HG03060 (cell line): ENCODE results near the gene MST1.

Experiments used
- ATAC-seq: cut with Tn5 transposase; IDR thresholded peaks from one replicate; pipeline ENCODE4 v1.9.1; 2021; ENCODE audit warnings: low read depth, moderate number of reproducible peaks; ENCODE audit not compliant: unreplicated experiment

The MST1 gene

GRCh38 chr3:49689046-49689907, at the start of gene MST1, which contains the start of gene RNF123:
TSS of gene MST1 (minus strand) at chr3:49689474. CDS start at chr3:49688691, 783 bp downstream.
TSS of gene RNF123 (plus strand) at chr3:49689557. CDS start at chr3:49691166, 1,609 bp downstream.
- no peak for ATAC-seq

- ATAC-seq = no peak
Observed at GRCh38 chr3:49738067-49738713, 48.9 kb upstream of the MST1 start.

- no peak for ATAC-seq
Observed at GRCh38 chr3:49734752-49735151, 45.5 kb upstream of the MST1 start.

GRCh38 chr3:49733551-49733950, 44.3 kb upstream of the MST1 start:
- ATAC-seq = no peak

- ATAC-seq = no peak
Observed at GRCh38 chr3:49732597-49732996, 43.3 kb upstream of the MST1 start.

GRCh38 chr3:49729966-49730609, 40.8 kb upstream of the MST1 start:
- no peak for ATAC-seq

- ATAC-seq = no peak
Observed at GRCh38 chr3:49727924-49728361, 38.7 kb upstream of the MST1 start.

GRCh38 chr3:49727154-49727923, 38.1 kb upstream of the MST1 start:
- no peak for ATAC-seq

- no peak for ATAC-seq
Observed at GRCh38 chr3:49725906-49726681, 36.8 kb upstream of the MST1 start.

GRCh38 chr3:49724586-49724985, 35.3 kb upstream of the MST1 start:
- ATAC-seq = no peak

- ATAC-seq = peak; percentile 60
Observed at GRCh38 chr3:49723628-49724551, 34.6 kb upstream of the MST1 start, which contains the start of gene GMPPB. TSS of gene GMPPB (minus strand) at chr3:49723951. CDS start at chr3:49723726, 225 bp downstream.

- no peak for ATAC-seq
Observed at GRCh38 chr3:49723296-49723627, 34.0 kb upstream of the MST1 start.

GRCh38 chr3:49722896-49723295, 33.6 kb upstream of the MST1 start:
- ATAC-seq = no peak

GRCh38 chr3:49721896-49722781, 32.9 kb upstream of the MST1 start:
- ATAC-seq = no peak

GRCh38 chr3:49721596-49721895, 32.3 kb upstream of the MST1 start:
- no peak for ATAC-seq

- ATAC-seq = no peak
Observed at GRCh38 chr3:49720855-49721595, 31.8 kb upstream of the MST1 start.

- ATAC-seq = peak; percentile 20
Observed at GRCh38 chr3:49719214-49719884, 30.1 kb upstream of the MST1 start, which contains the start of gene AMIGO3. TSS of gene AMIGO3 (minus strand) at chr3:49719684. CDS start at chr3:49719465, 219 bp downstream.
